ENCODE measurements around the gene GGA1.

DNA sequence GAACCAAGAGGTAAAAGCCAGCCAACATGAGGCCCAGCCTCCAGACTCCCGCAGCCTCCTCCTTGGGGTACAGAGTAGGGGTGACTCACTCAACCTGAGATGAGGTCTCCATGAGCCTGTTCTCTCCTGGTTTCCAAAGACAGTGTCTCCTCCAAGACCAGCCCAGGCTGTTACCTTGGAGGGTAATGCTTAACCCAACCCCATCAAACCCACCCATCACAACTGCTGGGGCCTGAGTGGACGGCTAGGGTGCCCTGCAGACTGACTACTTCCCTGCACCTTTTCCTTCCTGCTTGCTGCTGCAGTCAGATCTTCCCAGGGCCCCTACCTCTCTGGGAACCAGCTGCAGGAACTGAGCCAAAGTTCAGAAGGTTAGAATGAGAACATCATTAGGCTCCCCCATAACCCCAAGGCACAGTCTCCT lies 72.4 kb downstream of the GGA1 start:
- TF ChIP-seq, protein P1, sequence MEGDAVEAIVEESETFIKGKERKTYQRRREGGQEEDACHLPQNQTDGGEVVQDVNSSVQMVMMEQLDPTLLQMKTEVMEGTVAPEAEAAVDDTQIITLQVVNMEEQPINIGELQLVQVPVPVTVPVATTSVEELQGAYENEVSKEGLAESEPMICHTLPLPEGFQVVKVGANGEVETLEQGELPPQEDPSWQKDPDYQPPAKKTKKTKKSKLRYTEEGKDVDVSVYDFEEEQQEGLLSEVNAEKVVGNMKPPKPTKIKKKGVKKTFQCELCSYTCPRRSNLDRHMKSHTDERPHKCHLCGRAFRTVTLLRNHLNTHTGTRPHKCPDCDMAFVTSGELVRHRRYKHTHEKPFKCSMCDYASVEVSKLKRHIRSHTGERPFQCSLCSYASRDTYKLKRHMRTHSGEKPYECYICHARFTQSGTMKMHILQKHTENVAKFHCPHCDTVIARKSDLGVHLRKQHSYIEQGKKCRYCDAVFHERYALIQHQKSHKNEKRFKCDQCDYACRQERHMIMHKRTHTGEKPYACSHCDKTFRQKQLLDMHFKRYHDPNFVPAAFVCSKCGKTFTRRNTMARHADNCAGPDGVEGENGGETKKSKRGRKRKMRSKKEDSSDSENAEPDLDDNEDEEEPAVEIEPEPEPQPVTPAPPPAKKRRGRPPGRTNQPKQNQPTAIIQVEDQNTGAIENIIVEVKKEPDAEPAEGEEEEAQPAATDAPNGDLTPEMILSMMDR (conservative IDR thresholded peaks at IDR 0.05 in 1 of 2, IDR thresholded peaks at IDR 0.05 in 1 of 2; ENCODE audit: low read depth in 1 of 2, low read length in 2 of 2): no peak
- no peak for TF ChIP-seq EZH2 (IDR thresholded peaks at IDR 0.05; ENCODE audit: low read length, missing control alignments)
